Fibroblast of lung (primary cell): Measurements from ENCODE around the gene FBRSL1. TPM values are rescaled to one million over a fixed set of nuclear protein-coding genes. Genes with fewer than 3 reads are reported as not detected.

ENCODE experiments used
- DNase-seq, 2 donors: peaks; one replicate each; pipeline versions ENCODE4 v3.0.0 to v3.0.0-alpha.2; 2010; ENCODE audit warnings: low read depth in 2 of 2
- H2AFZ ChIP-seq: 2 replicates; pipeline ENCODE4 v1.5.1; 2012; ENCODE audit warnings: low read length, control low read depth, inconsistent platforms
- H3K27ac ChIP-seq: 2 replicates; pipeline ENCODE4 v1.5.1; 2011; ENCODE audit warnings: low read length, control low read depth; ENCODE audit not compliant: insufficient read depth
- H3K27me3 ChIP-seq: 2 replicates; pipeline ENCODE4 v1.5.1; 2011; ENCODE audit warnings: mild to moderate bottlenecking, low read length; ENCODE audit not compliant: control insufficient read depth, insufficient read depth
- H3K36me3 ChIP-seq: 2 replicates; pipeline ENCODE4 v1.5.1; 2011; ENCODE audit warnings: low read length; ENCODE audit not compliant: control insufficient read depth, insufficient read depth
- H3K4me1 ChIP-seq: 2 replicates; pipeline ENCODE4 v1.5.1; 2011; ENCODE audit warnings: low read length; ENCODE audit not compliant: control insufficient read depth, insufficient read depth; ENCODE audit errors: extremely low read depth
- H3K4me2 ChIP-seq: 2 replicates; pipeline ENCODE4 v1.5.1; 2011; ENCODE audit warnings: low read length, control low read depth; ENCODE audit not compliant: insufficient read depth; ENCODE audit errors: extremely low read depth
- H3K4me3 ChIP-seq, 4 experiments: fragments of 200-600 bp in 1 of 4; sonication (generic) in 1 of 4; replicated peaks in 1 of 4; 2 replicates each; pipeline ENCODE4 v1.5.1; 2011 to 2016; ENCODE audit warnings: low read length in 4 of 4, low read depth in 3 of 4, mild to moderate bottlenecking in 3 of 4, control low read depth in 2 of 4, inconsistent platforms in 1 of 4, mixed read lengths in 1 of 4; ENCODE audit not compliant: insufficient read depth in 1 of 4; ENCODE audit errors: control extremely low read depth in 1 of 4
- H3K79me2 ChIP-seq: 2 replicates; pipeline ENCODE4 v1.5.1; 2012; ENCODE audit warnings: mild to moderate bottlenecking, low read length, inconsistent platforms; ENCODE audit not compliant: control insufficient read depth, insufficient read depth
- H3K9ac ChIP-seq: 2 replicates; pipeline ENCODE4 v1.5.1; 2011; ENCODE audit warnings: mild to moderate bottlenecking, low read length, control low read depth; ENCODE audit not compliant: insufficient read depth
- H3K9me3 ChIP-seq: 2 replicates; pipeline ENCODE4 v1.5.1; 2012; ENCODE audit warnings: low read depth, low read length; ENCODE audit not compliant: control insufficient read depth, insufficient read depth
- H4K20me1 ChIP-seq: 2 replicates; pipeline ENCODE4 v1.5.1; 2011; ENCODE audit warnings: low read length; ENCODE audit not compliant: control insufficient read depth, insufficient read depth; ENCODE audit errors: extremely low read depth
- CTCF ChIP-seq, 2 donors: IDR thresholded peaks in 1 of 2; conservative IDR thresholded peaks in 1 of 2; 1 replicate in 1 of 2; 2 replicates in 1 of 2; pipeline ENCODE4 v1.5.1; 2011 to 2012; ENCODE audit warnings: low read length in 2 of 2, control low read depth in 1 of 2, inconsistent platforms in 1 of 2, low read depth in 1 of 2, mild to moderate bottlenecking in 1 of 2
- EZH2 ChIP-seq: IDR thresholded peaks from 2 replicates; pipeline ENCODE4 v1.5.1; 2012; ENCODE audit warnings: low read length, control low read depth, mild to moderate bottlenecking; ENCODE audit errors: missing control alignments
- polyA plus RNA-seq, 2 donors: library from polyadenylated mRNA; depleted of rRNA in 1 of 2; stranded (reverse) in 1 of 2; unstranded in 1 of 2; fragments of >200 nt; gene quantifications; 2 replicates each; pipeline ENCODE4 v1.2.1, GENCODE V29; 2011 to 2012; ENCODE audit warnings: missing spikeins in 1 of 2
- total RNA-seq: library from RNA; depleted of rRNA; stranded (reverse); fragments of >200 nt; gene quantifications from 2 replicates; pipeline ENCODE4 v1.2.1, GENCODE V29; 2014

The FBRSL1 gene
- total and polyA plus RNA-seq, 2 donors (not counting 1 experiment from before 2014, with no cell fraction given) = 1.4 to 1.8 TPM

GRCh38 chr12:132480623-132481132, 9.3 kb upstream of the FBRSL1 start:
- Histone ChIP-seq H3K4me3 (no peak overlapping the region), H4K20me1 (no peaks in the 10 kb centered on the region), H3K36me3 (no peaks in the 10 kb centered on the region), H3K79me2 (no peaks in the 10 kb centered on the region), H3K4me2 (no peak overlapping the region), H3K4me1 (no peaks in the 10 kb centered on the region), H3K27ac (no peak overlapping the region), H3K9me3 (no peaks in the 10 kb centered on the region), H3K27me3 (no peaks in the 10 kb centered on the region), H3K9ac (no peak overlapping the region), H2AFZ (no peak overlapping the region)
- DNase-seq = no peak
- no peak for TF ChIP-seq CTCF (conservative IDR thresholded peaks at IDR 0.05 in 1 of 2, IDR thresholded peaks at IDR 0.05 in 1 of 2; ENCODE audit: low read depth in 1 of 2, low read length in 2 of 2)
- no peak for TF ChIP-seq EZH2

DNA sequence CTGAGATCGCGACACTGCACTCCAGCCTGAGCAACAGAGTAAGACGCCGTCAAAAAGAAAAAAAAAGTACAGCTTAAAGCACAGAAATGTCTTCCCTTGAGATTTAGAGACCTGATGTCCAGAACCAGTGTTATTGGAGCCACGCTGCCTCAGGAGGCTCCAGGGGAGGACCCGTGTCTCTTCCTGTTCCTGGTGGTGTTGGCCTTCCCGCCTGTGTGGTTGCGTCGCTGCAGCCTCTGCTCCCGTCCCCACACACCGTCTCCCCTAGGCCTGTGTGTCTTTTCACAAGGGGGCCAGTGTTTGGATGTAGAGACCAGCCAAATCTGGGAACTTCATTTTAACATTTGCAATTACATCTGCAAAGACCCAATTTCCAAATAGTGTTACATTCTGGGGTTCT, 8.6 kb upstream of the FBRSL1 start:
- DNase-seq = no peak
- H3K4me3 ChIP-seq = no peak overlapping the region
- H3K9ac ChIP-seq = no peak overlapping the region
- H3K4me2 ChIP-seq = no peak overlapping the region
- H4K20me1 ChIP-seq = no peaks in the 10 kb centered on the region
- H3K9me3 ChIP-seq = no peaks in the 10 kb centered on the region
- no peak for TF ChIP-seq EZH2
- TF ChIP-seq CTCF (conservative IDR thresholded peaks at IDR 0.05 in 1 of 2, IDR thresholded peaks at IDR 0.05 in 1 of 2; ENCODE audit: low read depth in 1 of 2, low read length in 2 of 2) = no peak
- no peaks in the 10 kb centered on the region for H3K4me1 ChIP-seq
- H3K79me2 ChIP-seq = no peaks in the 10 kb centered on the region
- no peak overlapping the region for H2AFZ ChIP-seq
- H3K27ac ChIP-seq = no peak overlapping the region
- H3K27me3 ChIP-seq = no peaks in the 10 kb centered on the region
- H3K36me3 ChIP-seq = no peaks in the 10 kb centered on the region

GRCh38 chr12:132481771-132482745, 7.9 kb upstream of the FBRSL1 start:
- no peak overlapping the region for H2AFZ ChIP-seq
- H3K9me3 ChIP-seq = no peaks in the 10 kb centered on the region
- H3K4me2 ChIP-seq = no peak overlapping the region
- no peaks in the 10 kb centered on the region for H3K79me2 ChIP-seq
- no peaks in the 10 kb centered on the region for H3K36me3 ChIP-seq
- no peak overlapping the region for H3K4me3 ChIP-seq
- no peak for DNase-seq
- no peak overlapping the region for H3K27ac ChIP-seq
- H3K9ac ChIP-seq = no peak overlapping the region
- no peaks in the 10 kb centered on the region for H3K27me3 ChIP-seq
- H4K20me1 ChIP-seq = no peaks in the 10 kb centered on the region
- TF ChIP-seq CTCF (conservative IDR thresholded peaks at IDR 0.05 in 1 of 2, IDR thresholded peaks at IDR 0.05 in 1 of 2; ENCODE audit: low read depth in 1 of 2, low read length in 2 of 2) (no peak), EZH2 (no peak)
- H3K4me1 ChIP-seq = no peaks in the 10 kb centered on the region
